ENCODE data around the gene NDP.
A peak's percentile ranks its signal among the peaks of the same experiment; 100 is the strongest.
"Not testable (repeated sequence)": the region's sequence is repeated elsewhere in the genome, so short reads cannot be mapped to it uniquely, and the experiment has no call there.

NDP gene

DNA sequence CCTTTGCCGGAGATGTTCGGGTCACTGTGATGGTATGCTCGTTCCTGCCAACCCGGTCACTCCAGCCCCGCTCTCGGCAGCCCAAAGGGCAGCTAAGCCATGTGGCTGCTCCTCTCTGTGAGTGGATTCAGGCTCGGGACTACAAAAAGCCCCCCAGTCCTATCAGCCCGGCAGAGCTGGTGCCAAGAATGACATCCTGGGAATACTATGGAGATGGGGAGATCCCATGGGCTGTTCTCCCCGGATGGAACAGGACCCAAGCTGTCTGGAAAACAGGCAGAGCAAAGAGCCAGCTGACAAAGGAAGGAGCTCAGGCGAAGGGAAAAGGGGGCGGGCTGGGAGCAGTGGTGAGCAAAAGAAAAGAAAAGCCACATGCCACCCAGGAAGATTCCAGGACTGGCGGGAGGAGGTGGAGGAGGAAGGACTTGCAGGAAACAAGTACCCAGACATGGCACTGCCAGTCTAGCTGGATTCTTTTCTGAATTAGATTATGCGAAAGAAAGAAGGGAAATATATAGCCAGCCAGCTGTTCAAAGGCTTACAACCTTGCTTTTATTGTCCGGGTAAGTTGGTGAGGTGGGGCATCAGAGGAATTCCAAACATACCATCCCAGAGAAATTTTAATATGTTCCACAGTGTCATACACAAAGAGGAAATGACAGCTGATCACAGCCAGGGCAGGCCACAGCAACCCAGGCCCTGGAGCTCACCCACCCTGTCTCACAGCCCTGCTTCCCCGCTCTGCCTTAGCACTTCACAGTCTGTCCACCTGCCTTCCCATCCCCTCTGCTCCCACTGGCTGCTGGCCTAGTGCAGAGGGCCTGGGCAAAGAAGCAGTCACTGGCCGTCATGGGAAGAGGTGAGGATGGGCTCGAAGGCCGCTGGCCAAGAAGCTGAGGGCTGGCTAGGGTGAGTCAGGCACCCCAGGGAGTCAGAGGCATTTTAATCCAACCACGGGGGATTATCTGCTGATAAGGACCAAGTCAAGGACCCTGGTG lies 3.4 kb downstream of the NDP start:
- DNase-seq: no peak

DNA sequence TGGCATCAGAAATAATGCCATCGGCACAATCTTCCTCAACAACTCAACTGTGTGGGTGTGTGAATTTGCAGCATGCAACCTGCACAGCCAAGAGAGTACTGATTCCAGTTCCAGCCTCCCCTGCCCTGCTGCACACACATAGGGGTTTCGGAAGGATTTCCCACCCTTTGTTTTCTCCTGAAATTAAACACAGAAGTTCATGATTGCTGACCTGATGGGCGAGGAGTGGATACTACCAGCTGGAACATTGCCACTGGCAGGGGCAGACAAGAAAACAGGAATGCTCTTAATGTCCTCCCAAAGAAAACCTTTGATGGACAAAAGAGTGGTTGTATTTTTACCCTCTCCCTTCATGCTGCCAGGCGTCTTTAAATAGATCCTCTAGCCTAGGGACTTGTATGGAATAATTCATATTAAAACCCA lies 4.8 kb downstream of the NDP start:
- no peak for DNase-seq

DNA sequence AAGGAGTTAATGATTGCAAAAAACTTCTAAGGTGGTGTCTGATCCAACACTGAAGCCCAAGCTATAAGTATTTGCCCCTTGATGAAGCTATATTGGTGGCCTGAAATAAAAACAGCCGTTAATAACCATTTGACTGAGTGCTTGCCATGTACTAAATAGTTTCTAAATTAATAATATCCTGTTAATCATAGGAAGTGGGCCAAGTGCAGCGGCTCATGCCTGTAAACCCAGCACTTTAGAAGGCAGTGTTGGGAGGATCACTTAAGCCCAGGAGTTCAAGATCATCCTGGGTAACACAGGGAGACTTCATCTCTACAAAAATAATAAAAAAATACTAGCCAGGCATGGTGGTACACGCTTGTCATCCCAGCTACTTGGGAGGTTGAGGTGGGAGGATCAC lies 8.3 kb downstream of the NDP start:
- no peak for DNase-seq

DNA sequence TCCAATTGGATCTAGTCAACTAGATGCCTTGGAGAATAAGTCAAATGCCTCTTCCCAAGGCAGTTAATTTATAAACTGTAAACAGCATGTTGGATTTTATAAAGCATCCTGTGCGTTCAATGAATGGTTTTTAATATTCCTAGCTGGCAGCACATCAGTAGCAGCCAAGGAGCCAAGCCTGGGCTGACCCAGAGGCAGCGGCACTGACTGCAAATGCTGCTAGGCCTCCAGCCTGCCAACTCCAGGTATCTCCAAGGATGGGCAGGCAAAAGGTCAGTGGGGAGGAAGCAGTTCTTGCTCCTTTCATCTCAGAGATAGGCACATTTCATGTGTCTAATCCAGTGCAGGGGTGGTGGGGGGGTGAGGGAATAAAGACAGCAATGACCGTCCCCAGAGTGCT lies 9.5 kb downstream of the NDP start:
- no peak for DNase-seq

DNA sequence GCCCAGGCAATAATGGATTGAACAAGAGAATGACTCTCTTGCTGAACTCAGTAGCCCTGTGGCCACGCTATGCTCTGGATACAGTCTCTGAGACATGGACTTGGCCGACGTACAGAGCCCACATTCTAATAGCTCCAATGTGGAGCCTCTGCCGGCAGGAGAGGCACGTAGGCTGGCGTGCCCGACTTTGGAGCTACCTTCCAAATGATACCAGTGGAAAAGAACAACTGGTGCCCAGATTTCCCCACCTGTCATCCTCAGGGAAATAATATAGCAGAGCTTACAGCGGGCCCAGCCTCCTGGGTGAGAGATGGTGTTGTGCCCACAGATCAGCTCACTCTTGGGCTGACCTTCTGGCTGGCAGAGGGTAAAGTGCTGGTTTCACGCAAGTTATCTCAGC lies 10.6 kb downstream of the NDP start:
- no peak for DNase-seq

DNA sequence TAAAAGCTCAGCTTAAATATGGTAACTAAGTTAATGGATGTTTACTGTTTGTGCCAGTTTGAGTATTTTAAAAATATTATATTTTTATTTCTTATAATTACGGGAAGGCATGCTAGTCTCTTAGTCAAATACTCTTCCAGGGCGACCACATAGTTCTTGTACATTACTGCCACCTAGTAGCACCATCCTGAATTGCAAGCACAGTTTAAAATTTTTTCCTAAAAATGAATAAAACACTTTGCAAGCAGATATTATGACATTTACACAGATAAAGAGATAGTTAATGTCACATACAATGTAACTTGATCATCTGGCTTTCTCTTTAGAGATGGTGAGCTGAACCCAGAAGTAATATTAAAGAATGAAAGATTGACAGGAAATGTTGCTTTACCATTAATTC lies 11.5 kb downstream of the NDP start:
- DNase-seq: no peak

DNA sequence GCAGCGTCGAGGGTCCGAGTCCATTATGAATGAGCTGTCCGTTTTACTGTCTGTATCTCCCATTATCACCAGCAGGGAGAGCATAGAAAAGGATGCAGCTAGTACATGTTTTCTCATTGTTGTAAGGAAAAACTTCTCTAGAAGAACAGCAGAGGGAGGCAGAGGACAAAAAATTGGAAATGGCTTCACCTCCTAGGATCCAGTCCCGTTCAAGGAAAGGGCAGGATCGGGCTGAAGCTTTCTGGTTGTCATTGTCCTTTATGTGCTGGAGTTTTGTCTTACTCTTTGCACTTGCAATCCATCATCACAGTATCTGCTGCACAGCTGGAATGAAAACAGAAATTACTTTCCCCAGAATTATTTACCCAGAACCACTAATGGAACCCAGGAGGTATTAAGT lies 14.7 kb downstream of the NDP start:
- DNase-seq: peak; percentile 0 to 67

DNA sequence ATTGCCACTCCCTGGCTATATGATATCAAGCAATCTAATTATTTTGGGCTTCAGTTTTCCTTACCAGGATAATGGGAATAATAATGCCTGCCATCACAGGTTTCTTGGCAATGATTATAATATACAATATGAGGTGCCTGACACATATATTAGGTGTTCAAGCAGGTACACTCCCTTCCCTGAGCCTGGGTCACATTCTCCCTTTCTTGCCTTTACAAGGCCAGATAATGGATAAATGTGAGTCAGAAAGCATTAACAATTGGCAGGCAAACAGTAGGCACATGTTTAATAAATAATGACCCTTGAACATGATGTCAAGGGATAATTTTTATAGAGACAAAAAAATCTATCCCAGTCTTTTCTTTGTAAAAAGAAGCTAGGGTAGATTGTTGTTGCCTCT lies 17.2 kb downstream of the NDP start:
- DNase-seq: no peak

DNA sequence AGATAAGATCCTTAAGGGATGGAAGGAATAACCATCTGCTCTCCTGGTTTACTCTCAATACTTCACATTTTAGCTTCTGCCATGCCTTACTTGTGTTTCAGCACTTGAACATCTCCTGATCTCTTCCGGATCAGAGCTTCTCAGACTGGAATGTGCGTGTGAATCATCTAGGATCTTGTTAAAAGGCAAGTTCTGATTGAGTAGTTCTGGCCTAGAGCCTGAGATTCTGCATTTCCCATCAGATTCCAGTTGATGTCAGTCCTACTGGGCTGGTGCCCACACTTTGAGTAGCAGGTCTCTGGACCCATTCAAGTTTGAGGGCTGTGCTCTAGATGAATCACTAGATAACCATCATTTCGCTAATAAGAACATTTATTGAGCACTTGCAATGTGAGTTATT lies 20.0 kb downstream of the NDP start:
- DNase-seq: no peak

DNA sequence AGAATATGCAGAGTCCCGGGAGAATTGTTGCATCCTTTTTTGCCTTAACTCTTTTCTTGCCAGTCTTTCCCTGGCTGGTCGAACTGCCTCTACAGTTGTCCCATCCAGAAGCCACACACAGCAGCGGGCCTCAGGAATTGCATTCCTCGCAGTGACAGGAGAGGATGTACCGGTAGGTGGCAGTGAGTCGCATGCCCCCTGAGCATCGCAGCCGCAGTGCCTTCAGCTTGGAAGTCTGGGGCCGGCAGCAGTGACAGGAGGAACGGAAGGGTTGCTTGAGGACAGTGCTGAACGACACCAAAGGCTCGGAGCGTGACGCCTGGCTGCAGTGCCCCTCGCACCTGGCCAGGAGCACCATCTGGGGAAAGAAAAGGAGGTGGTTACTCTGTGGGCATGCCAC lies 23.5 kb downstream of the NDP start:
- no peak for DNase-seq

DNA sequence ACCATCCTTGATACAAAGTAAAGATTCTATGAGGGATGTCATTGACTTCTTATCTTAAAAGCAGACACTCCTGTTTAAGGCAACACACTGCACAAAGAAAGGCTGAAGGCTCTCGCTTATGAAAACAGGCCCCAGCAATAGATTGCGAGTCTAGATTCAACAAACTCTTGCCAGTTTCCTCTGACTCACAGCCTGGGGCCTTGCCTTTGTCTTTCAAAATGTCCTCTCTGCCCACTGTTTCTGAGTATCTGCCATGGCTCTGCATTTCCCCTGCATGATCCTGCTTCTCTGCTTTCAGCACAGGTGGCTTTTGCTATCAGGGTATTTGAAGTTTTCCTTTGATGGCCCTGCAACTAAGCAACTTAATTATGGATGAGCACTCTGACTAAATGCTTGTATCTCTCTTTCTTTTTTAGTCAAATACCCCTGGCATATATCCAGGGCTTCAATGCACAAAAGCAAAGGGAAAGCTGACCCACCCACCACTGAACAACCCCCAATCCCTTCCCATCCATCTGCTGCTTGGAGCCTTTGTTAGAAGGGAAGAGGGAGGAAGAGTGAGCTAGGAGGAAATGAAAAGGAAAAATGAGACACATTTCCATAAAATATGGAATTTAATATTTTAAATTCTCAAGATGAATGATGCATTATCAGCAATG lies 32.2 kb downstream of the NDP start:
- DNase-seq: no peak

DNA sequence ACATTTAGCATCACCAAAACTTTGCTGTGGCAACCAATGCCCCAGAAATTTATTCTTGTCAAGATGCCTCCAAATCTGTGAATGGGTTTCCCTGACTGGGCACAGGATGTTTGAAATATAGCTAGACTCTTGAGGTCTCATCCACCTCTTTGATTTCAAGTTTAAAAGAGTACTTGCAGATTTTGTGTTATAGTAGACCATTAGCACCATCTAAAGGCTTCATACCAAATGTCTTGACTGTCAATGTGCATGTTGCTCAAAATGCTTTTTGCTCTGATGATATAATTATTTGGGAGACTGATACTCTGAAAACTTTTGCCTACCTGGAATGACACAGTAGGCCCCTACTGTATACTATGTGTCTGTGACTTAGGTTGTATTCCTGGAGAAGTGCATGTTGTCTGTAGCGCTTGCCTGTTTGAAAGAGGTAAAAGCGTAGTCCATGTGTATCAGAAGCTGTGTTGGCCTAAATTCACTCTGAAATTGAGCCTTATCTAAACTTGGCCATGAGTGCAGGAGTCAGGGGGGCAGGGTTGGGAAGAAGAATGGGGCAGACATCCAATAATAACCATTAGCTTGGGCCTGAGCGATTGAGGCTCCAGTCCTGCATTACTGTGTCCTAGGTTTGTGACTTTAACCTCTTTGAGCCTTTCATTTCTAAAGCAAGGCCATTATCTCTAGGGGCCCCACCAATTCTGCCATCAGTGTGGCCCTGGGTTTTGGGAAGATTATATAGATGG lies 33.8 kb downstream of the NDP start:
- DNase-seq: no peak

DNA sequence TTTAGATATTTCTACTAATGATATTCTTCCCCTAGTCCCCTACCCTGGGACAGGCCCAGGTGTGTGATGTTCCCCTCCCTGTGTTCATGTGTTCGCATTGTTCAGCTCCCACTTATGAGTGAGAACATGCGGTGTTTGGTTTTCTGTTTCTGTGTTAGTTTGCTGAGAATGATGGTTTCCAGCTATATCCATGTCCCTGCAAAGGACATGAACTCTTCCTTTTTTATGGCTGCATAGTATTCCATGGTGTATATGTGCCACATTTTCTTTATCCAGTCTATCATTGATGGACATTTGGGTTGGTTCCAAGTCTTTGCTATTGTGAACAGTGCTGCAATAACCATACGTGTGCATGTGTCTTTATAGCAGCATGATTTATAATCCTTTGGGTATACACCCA lies 51.2 kb downstream of the NDP start:
- not testable (repeated sequence) for DNase-seq

DNA sequence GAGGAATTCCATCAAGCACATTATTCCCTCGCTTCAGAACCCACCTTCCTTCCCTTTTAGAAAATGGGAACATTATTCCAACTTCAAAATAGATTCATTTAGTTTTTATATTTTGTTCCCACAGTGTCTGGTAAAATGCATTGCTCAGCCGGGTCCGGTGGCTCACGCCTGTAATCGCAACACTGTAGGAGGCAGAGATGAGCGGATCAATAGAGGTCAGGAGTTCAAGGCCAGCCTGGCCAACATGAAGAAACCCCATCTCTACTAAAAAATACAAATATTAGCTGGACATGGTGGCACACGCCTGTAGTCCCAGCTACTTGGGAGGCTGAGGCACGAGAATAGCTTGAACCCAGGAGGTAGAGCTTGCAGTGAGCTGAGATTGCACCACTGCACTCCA lies 62.4 kb downstream of the NDP start:
- not testable (repeated sequence) for DNase-seq

DNA sequence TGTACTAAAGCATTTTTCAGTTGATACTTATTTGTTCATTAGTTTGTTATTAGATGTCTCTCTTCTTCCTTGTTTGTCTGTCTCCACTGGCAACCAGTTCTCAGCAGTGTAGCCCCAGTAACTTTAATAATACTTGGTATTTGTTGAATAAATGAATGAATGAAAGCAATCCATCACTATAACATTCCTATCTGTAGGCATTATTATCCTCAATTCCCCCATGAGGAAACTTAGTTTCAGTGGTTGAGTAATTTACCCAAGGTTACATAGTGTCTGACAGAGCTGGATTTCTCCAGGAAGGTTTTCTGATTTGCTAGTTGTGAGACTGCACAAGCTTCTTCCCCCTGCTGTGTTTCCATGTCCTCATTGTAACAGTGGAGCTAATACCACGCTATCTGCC lies 63.2 kb downstream of the NDP start:
- DNase-seq: no peak

DNA sequence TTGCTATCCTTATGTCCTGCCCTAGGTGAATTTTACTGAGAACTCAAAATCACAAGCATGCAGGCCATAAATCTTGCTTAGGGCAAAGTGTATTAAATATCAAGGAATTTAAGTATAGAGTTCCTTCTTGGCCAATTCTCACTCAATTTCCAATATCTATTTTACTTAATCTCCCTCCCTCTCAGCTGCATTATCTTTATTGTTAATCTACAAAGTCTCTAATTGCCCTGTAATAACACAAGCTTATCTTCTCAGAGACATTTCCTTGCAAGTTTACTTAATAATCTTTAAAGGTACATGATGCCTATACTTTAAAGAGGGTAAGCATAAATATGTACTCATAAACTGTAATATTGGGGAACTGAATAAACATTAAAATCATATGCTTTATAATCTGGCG lies 64.0 kb downstream of the NDP start:
- DNase-seq: no peak

DNA sequence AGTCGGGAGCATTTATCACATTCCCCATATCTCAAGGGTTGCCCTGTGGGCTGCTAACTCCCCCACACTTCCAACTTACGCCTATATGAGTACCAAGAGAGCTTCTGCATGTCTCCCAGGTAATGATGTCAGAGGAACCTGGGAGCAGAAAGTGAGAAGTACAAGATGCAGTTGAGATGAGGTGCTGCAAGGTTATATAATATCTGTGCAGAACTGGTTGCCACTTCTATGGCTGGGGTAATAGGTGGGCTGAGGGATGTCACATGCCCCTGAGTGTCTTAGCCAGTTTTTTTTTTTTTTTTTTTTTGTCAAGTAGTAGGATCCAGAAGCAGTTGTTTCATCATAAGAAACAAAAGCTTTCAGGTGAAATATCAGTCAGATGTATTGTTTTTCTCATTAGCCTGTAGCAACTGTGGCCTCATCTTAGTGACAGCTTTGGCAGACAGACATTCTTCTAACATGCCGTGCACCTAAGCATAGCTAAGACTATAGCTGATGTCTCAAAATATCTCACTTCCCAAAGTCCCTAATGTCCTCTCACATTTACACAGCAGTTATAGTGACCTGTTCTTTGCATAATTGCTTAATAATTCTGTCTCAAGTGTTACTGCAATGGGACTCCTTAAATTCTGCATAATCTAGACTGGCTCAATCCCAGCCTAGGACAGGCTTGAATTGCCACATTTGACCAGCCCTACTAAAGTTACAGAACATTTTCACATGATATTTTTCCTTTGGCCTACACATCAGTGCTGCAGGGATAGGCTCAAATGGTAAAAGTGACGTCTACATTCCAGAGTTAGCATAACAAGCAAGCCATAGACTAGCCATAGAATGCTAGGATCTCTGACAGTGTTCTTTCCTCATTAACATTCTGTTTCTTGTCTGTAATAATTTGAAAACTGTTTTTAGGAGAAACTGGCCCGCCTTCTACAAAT lies 73.0 kb downstream of the NDP start:
- DNase-seq: no peak
